ENCODE measurements around the gene MYOF. TPM values are rescaled to one million over a fixed set of nuclear protein-coding genes. Genes with fewer than 3 reads are reported as not detected.

Gene MYOF
- total RNA-seq, 6 experiments from 2014 or later, result 401 to 553 (median 530) TPM

DNA sequence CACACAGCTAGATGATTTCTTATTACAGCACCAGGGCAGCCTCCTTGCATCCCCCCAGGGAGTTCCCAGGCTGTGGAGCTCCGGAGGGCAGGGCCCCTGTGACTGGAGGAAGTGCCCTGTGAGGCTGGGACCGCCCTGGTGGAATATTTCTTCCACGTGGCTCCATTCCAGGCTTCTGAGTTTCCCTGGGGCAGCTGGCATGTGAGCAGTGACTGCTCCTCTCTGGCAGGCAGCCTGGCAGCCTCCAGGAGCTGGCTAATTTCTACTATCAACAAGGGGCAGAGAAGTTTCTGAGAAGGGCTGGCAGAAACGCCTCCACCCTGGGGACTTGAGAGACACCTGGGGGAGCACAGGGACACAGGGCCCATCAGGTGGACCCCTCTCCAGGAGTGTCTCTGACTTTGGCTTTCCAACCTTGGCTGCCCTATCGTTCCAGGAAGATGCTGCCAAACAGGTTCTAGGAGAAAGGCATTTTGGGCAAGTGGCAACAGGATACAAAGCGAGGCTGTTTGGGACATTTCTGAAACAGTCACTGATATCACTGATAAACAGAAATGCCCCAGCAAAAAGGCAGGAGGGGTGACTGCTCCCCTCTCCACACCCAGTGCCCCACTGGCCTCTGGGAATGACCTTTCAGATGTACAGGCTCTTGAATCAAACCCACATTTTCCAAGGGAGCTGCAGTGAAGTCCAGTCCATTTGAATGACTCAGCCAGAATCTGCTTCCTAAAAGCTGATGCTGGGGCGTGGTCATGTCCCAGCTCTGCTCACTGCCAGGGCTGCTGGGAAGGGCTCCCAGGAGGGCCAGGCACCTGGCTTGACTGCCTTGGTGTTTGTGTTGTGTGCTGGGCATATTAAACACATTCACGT is 16.1 kb downstream of the MYOF start:
- Mint-ChIP-seq H3K4me1 (ENCODE audit: low read depth) (peaks cover 91% of the 10 kb centered on the region), H3K4me3 (peak overlapping the region; percentile 49), H3K36me3 (ENCODE audit: low read depth) (peaks cover 50% of the 10 kb centered on the region), H3K27me3 (ENCODE audit: insufficient read depth) (peaks cover 8% of the 10 kb centered on the region), H3K9me3 (peaks cover 8% of the 10 kb centered on the region), H3K27ac (peak overlapping the region; percentile 99)
- TF ChIP-seq, protein P1, sequence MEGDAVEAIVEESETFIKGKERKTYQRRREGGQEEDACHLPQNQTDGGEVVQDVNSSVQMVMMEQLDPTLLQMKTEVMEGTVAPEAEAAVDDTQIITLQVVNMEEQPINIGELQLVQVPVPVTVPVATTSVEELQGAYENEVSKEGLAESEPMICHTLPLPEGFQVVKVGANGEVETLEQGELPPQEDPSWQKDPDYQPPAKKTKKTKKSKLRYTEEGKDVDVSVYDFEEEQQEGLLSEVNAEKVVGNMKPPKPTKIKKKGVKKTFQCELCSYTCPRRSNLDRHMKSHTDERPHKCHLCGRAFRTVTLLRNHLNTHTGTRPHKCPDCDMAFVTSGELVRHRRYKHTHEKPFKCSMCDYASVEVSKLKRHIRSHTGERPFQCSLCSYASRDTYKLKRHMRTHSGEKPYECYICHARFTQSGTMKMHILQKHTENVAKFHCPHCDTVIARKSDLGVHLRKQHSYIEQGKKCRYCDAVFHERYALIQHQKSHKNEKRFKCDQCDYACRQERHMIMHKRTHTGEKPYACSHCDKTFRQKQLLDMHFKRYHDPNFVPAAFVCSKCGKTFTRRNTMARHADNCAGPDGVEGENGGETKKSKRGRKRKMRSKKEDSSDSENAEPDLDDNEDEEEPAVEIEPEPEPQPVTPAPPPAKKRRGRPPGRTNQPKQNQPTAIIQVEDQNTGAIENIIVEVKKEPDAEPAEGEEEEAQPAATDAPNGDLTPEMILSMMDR (IDR thresholded peaks at IDR 0.05), result no peak
- DNase-seq, result peak; percentile 98

- TF ChIP-seq, protein P1 (IDR thresholded peaks at IDR 0.05), result no peak
- H3K27ac Mint-ChIP-seq, result peak overlapping the region; percentile 99
- peaks cover 52% of the 10 kb centered on the region for H3K36me3 Mint-ChIP-seq (ENCODE audit: low read depth)
- peaks cover 4% of the 10 kb centered on the region; the same call in 1 of the 2 replicates for H3K9me3 Mint-ChIP-seq
- H3K27me3 Mint-ChIP-seq (ENCODE audit: insufficient read depth), result peaks cover 8% of the 10 kb centered on the region
- H3K4me3 Mint-ChIP-seq, result peak overlapping the region; percentile 49
- peaks cover 94% of the 10 kb centered on the region for H3K4me1 Mint-ChIP-seq (ENCODE audit: low read depth)
- DNase-seq, result no peak
These were observed 17.3 kb downstream of the MYOF start for GRCh38 chr10:93464776-93465388.

- H3K4me1 Mint-ChIP-seq (ENCODE audit: low read depth), result peaks cover 94% of the 10 kb centered on the region
- H3K27ac Mint-ChIP-seq, result peak overlapping the region; percentile 99
These were observed 18.2 kb downstream of the MYOF start for GRCh38 chr10:93463723-93464476.

GRCh38 chr10:93462881-93463280 is 19.3 kb downstream of the MYOF start:
- DNase-seq, result peak; percentile 70
- H3K27me3 Mint-ChIP-seq (ENCODE audit: insufficient read depth), result peaks cover 4% of the 10 kb centered on the region
- H3K4me3 Mint-ChIP-seq, result peak overlapping the region; percentile 74
- peaks cover 50% of the 10 kb centered on the region for H3K36me3 Mint-ChIP-seq (ENCODE audit: low read depth)
- H3K27ac Mint-ChIP-seq, result peak overlapping the region; percentile 99
- H3K4me1 Mint-ChIP-seq (ENCODE audit: low read depth), result peaks cover 94% of the 10 kb centered on the region
- no peaks in the 10 kb centered on the region for H3K9me3 Mint-ChIP-seq
- TF ChIP-seq, protein P1 (IDR thresholded peaks at IDR 0.05), result no peak

More at GRCh38 chr10:93463723-93464476, 18.2 kb downstream of the MYOF start:
- TF ChIP-seq, protein P1 (IDR thresholded peaks at IDR 0.05), result no peak
- Mint-ChIP-seq H3K27me3 (ENCODE audit: insufficient read depth) (peaks cover 8% of the 10 kb centered on the region), H3K9me3 (no peaks in the 10 kb centered on the region), H3K36me3 (ENCODE audit: low read depth) (peaks cover 53% of the 10 kb centered on the region), H3K4me3 (peak overlapping the region; percentile 56)
- DNase-seq, result peak; percentile 56

- Mint-ChIP-seq H3K27ac (peak overlapping the region; percentile 99), H3K27me3 (ENCODE audit: insufficient read depth) (peaks cover 4% of the 10 kb centered on the region), H3K9me3 (no peaks in the 10 kb centered on the region), H3K4me3 (peak overlapping the region; percentile 74; the same call in 1 of the 2 replicates), H3K36me3 (ENCODE audit: low read depth) (peaks cover 47% of the 10 kb centered on the region), H3K4me1 (ENCODE audit: low read depth) (peaks cover 91% of the 10 kb centered on the region)
- TF ChIP-seq, protein P1 (IDR thresholded peaks at IDR 0.05), result no peak
- no peak for DNase-seq
These were observed 19.8 kb downstream of the MYOF start for GRCh38 chr10:93462371-93462770.

Data from HFFc6 (cell line).